Smooth muscle cell of the brain vasculature (primary cell): ENCODE data around the gene COPE.

Experiments
- DNase-seq: peaks from one replicate; pipeline ENCODE4 v3.0.0-alpha.2; 2012; ENCODE audit warnings: low read depth, low spot score

COPE gene

DNA sequence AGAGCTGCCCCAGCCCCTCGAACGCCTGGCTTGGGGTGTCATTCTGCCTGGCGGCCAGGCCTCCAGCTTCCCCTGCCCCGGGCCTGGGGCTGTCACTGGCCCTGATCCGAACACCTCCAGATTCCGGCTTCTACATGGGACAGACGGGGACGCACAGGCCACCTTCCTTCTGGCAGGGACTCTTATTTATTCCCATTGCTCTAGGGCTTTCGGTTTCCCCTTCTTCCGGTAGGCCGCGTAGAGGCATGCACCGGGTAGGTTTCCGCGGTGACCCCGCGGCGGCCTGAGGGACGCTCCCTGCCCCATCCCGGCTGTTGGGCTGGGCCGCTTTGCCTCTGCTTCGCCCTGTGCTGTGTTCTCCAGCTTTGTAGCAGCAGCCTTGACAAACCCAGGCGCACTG, 51.4 kb downstream of the COPE start:
- no peak for DNase-seq

DNA sequence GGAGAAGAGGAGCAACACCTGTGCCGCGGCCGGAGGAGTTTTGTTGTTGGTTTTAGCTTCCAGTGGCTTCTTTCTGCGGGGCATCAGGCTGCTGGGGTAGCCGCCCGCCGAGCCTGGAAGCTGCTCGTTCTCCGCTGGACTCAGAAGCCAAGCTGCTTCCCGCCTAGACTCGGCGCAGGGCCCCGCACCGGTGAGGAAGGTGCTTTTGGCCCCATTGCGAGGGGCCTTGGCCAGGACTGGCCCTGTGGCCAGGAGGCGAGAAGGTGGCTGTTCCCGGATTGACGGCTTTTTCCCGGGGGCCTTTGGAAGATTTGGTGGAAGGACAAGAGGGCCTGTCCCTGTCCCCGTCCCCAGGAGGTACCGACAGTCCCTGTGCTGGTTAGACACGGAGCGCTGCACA, 52.0 kb downstream of the COPE start:
- no peak for DNase-seq

DNA sequence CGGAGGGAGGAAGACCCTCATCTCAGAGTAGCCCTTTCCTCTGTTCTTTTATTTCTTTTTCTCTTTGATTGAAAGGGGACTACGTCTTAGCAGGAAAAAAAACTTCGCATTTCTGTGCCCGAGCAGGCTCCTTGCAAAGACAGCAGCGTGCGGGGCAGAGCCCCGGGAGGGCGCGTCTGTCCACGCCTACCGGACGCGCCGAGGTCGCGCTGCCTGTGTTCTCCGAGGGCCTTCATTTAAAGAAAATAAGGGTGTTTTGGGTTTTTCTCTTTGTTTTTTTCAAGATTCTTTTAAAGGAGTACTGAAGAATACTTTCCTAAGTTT, 52.4 kb downstream of the COPE start:
- DNase-seq, result no peak

DNA sequence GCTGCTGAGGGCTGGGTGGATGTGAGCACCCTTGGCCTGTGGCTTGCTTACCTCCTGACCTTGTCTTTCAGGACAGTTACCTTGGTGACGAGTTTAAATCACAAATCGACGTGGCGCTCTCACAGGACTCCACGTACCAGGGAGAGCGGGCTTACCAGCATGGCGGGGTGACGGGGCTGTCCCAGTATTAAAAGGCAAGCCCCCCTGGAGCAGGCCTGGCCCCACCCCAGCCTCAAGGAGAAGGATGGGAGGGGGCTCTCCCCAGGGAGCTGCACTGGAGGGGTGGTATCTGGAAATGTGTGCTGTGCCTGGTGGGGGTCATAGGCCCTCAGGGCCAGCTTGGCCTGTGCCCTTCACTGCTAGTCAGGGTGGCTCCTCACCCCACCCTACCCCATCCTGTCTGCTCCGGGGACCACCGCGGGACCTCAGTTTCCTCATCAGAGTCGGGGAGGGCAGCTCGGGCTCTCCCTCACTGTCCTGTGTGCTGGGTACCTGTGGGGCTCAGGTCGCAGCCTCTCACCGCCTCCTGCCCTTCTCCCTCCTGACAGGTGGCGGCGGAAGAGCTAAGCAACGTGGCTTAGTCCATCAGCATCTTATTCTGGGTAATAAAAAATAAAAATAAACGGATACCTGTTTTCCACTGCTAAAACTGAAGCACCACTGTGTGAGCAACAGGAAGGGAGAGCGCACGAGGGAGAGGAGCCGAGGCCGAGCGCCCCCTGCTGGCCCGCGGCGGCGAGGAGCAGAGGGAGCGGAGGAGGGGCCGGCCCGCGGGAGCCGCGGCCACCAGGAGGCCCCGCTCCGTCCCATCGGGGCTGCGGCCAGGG, 53.0 kb downstream of the COPE start:
- no peak for DNase-seq

DNA sequence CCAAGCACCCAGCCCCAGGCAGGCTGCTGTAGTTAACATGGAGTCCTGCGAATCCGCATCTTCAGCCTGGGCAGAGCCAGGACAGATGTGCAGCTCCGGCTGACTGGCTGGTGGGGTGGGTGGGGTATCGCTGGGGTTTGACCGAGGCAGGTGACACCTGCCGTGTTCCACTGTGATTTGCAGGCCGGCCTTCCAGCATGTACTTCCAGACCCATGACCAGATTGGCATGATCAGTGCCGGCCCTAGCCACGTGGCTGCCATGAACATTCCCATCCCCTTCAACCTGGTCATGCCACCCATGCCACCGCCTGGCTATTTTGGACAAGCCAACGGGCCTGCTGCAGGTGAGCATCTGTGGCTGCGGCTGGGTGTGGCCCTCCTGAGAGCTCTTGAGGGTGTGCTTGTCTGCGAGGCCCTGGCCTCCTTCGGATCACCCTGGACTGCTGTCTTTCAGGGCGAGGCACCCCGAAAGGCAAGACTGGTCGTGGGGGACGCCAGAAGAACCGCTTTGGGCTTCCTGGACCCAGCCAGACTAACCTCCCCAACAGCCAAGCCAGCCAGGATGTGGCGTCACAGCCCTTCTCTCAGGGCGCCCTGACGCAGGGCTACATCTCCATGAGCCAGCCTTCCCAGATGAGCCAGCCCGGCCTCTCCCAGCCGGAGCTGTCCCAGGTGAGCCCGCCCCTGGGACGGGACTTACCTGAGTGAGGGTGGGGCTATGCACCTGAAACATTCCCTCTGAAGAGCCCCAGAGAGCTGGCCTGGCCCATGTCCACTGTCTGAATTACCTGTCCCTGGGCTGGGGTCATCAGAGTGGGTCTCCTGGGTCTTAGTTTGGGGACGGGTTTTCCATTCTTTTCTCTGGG, 53.8 kb downstream of the COPE start:
- DNase-seq, result no peak

DNA sequence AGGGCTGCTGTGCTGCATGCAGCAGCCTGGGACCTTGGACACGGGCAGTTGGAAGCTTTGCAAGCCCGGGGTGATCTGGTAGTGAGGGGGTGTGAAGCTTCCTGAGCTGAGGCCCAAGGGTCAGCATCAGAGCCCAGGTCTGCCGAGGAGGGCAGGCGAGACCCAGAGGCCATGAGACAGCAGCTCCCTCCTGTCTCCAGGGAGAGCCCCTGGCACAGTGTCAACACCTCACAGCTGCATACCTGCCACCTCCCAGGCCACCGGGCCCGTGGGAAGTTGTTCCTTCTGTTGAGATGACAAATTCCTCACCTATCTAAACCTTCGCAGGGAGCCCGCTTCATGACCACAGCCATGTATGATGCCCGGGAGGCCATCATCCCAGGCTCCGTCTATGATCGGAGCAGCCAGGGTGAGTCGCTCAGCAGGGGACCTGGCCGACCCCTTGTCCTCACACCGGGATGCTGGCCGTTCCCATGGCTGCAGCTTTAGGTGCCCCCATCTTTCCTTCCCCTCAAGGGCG, 55.3 kb downstream of the COPE start:
- no peak for DNase-seq

DNA sequence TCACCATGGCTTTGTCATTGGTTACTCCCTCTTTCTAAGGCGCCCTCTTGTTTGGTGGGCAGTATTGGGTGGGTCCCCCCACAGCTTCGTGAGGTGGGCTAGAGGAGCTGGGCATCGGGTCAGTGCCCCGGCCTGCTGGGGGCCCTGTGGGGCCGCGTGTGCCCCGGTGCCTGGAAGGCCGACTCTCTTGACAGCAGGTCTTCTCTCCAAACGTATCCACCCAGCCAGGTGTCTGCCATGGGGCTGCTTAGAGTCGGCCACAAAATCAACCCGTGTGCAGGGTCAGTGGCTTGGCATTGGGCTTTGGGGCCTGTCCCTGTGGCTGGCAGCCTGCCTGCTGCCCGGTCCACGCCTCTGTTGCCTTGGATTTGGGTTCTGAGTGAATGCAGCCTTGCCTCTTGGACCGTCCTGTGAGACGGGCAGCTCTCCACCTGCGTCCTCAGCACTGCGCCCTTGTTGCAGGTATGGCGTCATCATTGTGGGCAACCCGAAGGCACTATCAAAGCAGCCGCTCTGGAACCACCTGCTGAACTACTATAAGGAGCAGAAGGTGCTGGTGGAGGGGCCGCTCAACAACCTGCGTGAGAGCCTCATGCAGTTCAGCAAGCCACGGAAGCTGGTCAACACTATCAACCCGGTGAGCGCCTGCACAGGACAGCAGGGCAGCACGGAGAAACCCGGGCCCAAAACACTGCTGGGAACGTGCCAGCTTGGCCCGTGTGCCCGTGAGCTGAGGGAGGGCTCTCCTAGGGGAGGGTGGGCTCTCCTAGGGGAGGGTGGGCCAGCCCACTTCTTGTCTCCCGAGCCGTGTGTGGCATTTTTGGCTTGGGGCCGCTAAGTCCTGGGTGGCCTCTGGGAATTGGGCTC, 56.0 kb downstream of the COPE start:
- DNase-seq, result no peak

DNA sequence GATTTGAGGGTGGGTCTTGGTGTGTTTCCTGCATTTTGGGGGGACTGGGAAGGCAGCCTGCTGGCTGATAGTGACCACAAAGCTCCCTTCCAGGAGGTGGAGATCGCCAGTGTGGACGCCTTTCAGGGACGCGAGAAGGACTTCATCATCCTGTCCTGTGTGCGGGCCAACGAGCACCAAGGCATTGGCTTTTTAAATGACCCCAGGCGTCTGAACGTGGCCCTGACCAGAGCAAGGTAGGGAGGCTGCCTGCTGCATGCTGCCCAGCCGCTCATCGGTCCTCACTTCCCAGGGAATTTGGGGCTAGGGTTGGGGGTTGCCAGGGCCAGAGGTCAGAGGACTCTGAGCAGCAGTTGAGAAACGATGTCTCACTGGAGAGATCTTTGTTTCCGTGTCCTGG, 57.3 kb downstream of the COPE start:
- DNase-seq, result no peak

DNA sequence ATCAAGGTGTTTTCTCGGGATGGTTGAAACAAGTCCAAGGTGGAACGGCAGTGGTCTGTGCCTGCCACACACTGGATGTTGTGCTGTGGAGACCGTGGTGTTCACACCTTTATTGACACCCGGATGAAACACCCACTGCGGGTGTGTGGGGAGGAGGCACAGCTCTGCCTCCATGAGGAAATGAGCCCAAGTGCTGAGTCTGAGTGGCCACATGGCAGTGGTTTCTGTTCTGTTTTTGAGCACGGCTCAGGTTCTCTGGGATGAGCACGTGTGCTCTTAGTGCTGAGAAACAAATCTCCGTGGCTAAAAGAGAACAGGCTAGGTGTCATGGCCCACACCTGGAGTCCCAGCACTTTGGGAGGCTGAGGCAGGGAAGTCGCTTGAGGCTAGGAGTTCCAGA, 58.0 kb downstream of the COPE start:
- DNase-seq, result no peak

DNA sequence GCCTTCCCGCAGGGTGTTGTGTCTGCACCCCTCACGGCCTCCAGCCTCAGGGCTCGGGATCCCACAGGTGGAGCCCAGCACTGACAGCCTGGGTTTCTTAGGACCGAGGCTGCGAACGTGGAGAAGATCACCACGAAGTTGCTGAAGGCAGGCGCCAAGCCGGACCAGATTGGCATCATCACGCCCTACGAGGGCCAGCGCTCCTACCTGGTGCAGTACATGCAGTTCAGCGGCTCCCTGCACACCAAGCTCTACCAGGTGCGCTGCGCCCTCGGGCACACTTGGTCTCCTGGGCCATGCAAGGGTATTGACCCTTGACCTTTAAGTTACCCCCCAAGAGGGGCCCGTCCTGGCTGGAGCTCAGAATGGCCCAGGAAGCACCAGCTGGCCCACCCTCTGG, 58.5 kb downstream of the COPE start:
- no peak for DNase-seq

DNA sequence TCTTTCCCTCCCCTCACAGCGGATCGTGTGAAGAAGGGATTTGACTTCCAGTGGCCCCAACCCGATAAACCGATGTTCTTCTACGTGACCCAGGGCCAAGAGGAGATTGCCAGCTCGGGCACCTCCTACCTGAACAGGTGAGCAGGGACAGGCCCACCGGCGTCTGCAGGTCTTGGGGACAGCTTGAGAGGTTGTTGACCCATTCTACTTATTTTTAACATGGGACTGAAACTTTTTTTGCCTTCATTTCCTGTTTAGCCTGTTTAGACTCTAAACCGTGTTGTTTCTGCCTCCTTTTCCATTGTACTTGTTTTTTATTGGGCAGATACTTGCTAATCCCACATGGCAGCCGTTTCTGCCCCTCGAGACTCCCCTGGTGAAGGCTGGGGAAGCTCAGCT, 58.9 kb downstream of the COPE start:
- DNase-seq, result no peak

DNA sequence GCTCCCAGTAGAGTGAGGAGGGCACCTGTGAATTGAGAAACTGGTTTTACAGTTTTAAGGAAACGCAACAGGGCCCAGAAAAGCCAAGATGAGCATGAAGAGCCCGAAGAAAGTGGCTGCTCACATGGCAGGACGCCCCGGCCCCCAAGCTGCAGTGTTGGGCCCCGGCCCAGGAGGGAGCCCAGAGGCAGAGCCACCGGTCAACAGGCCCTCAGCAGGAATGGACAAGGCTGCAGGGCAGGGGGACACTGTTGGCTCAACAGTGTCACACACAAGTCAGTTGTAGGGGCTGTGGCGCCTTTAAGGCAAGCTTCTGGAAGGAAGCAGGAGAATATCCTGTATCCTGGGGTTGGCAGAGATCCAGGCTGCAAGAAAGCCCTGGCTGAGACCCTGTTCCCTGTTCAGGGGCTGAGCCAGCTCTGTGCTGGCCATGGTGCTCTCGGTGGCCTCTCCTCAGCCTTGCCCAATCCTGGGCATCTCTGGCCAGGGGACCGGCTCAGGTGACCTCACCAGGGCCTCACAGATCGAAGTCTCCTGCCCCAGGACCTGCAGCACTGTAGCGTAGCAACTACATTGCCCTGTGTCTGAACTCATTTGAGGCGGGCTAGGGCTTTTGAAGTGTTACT, 59.4 kb downstream of the COPE start:
- DNase-seq, result no peak

DNA sequence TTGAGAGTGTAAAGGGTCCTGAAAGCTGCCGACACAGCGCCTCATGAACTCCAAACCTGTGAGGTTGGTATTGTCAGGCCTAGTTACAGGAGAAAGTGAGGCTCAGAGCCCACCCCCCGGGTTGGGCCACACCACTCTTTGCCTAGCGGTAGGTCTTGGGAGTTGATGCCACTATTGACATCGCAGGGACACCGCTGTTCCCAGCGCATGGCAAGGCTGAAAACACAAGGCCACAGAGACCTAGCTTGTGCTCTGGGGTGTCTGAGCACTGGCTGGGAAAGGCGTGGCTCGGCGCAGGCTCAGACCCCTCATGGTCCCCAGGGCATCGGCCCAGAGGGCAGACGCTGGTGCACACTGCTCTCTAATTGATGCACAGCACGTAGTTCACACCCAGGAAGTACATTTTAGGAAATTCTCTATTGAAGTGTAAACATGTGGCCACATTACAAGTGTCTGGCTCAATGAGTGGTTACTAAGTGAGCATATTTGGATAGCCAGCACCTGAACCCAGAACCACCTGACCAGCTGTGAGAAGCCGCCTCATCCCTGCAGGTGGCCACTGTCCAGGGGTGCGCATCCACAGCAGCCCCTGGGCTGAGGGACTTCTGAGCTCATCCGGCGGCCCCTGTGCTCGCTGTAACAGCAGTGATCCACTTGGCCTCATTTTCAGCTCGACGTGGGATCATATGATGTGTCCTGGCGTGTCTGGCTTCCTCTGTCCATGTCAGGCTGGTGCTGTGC, 60.1 kb downstream of the COPE start:
- no peak for DNase-seq

DNA sequence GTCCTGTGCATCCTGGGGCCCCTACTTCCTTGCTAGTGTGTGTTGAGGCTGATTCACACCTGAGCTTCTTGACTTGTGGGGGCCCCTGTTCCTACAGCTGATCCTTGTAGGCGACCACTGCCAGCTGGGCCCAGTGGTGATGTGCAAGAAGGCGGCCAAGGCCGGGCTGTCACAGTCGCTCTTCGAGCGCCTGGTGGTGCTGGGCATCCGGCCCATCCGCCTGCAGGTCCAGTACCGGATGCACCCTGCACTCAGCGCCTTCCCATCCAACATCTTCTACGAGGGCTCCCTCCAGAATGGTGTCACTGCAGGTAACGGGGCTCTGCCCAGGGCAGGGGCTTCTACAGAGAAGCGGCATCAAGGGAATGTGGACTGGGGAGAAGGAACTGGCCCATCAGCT, 62.0 kb downstream of the COPE start:
- no peak for DNase-seq

DNA sequence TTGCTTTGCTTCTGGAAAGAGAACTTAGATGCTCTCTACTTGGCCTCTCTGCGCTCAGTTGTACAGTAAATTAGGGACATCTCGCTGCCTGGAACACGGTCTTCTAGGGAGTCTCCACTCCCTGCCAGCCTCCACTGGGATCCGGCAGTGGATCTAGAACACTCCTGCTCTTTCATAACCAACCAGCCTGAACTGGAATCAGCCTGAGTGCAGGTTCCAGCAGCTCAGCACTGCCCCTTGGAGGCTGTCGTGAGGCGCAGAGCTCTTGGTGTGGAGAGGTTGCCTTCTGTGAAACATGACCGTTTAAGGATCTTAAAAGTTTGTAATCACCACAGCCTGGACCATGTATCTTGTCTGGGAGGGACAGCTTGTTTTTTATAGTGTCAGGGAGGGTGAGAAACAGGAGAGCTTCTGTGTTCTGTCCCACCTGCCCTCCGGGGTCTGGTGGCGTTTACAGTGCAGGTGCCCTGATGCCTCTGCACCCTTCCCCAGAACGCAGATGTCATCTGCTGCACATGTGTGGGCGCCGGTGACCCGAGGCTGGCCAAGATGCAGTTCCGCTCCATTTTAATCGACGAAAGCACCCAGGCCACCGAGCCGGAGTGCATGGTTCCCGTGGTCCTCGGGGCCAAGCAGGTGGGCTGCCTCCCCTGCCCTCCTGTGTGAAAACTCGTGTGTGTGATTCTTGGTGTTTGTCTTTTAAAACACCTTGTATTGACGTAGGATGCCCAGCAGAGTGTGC, 62.6 kb downstream of the COPE start:
- DNase-seq, result no peak

DNA sequence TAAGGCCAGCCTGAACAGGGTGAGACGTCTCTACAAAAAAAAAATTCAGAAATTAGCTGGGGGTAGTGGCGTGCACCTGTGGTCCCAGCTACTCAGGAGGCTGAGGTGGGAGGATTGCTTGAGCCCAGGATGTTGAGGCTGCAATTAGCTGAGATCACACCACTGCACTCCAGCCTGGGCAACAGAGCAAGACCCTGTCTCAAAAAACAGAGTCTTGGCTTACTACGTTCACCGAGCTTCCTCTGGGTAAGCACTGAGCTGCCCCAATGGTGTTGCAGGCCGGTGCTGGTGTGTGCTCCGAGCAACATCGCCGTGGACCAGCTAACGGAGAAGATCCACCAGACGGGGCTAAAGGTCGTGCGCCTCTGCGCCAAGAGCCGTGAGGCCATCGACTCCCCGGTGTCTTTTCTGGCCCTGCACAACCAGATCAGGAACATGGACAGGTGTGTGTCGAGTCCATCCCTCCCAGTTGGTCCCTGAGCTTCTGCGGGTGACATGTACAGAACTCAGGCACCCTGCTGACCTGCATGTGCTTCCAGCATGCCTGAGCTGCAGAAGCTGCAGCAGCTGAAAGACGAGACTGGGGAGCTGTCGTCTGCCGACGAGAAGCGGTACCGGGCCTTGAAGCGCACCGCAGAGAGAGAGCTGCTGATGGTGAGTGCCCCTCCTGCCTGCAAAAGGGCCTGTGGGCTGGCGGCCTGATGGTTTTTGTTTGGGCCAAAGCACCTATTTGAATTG, 63.4 kb downstream of the COPE start:
- no peak for DNase-seq

DNA sequence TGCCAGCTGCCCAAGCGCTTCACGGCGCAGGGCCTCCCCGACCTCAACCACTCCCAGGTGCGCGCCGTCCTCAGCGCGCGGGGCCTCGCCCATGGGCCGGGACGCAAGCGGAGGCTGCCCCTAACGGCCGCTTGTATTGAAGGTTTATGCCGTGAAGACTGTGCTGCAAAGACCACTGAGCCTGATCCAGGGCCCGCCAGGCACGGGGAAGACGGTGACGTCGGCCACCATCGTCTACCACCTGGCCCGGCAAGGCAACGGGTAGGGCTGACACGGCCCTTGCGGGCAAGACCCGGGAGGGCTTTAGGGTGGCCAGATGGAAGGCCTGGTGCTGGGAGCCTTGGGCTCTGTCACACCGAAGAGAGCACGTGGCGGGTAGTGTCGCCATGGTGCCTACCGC, 64.2 kb downstream of the COPE start:
- no peak for DNase-seq

DNA sequence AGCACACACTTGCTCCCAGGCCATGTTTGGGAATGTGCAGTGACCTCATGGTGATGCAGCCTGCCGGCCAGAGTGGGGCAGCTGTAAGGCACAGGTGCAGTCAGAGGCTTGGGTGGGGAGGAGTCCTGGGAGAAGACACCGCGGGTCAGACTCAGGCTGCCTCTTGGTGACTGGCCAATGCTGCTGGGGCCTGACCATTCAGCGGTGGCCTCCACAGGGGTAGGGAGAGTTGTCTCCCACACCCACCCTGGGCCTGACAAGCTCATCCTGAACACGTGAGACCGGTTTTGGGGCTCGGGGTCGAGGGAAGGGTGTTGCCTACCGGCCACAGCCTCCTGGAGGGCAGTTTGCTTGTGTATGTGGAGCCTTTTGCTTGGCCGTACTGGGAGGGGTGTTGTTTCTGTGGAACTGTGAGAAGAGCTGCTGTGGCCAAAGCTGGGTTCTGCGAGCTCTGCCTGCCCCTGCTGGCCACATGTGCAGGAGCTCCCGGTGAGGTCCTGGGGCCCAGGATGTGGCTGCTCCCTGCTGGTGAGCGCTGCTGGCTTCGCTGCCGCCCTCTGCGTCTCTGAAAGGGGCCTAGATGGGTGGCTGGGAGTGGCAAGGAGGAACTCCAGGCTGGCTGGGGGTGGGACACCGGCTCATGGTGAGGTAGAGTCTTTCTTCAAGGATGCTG, 65.3 kb downstream of the COPE start:
- no peak for DNase-seq

DNA sequence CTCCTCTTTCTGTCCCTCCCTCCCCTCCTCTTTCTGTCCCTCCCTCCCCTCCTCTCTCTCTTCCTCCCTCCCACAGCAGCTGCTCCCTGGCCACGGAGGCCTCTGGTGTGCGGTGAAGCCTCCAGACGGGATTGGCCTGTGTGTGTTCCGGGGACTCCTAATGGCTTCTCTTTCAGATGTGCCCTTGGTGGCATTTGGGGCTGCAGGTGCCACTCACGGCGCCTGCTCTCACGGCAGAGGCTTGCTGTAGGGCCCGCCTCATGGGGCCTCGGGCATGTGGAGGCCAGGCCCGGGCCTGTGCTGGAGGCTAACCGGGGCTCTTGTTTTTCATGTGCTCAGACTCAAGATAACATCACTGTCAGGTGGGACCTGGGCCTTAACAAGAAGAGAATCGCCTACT, 66.5 kb downstream of the COPE start:
- DNase-seq, result no peak
